Psoas muscle (tissue), 8 donors: ENCODE data around the gene AK2. TPM values are rescaled to one million over a fixed set of nuclear protein-coding genes. Genes with fewer than 3 reads are reported as not detected.

ENCODE experiments used
- ATAC-seq, 4 donors: fragments of 200-7000 bp; cut with Tn5 transposase; one replicate each; pipeline ENCODE4 v1.9.1; 2020; ENCODE audit warnings: moderate library complexity in 3 of 4, mild to moderate bottlenecking in 2 of 4
- DNase-seq, 2 donors: peaks; one replicate each; pipeline ENCODE4 v3.0.0-alpha.2; 2020
- H3K27ac ChIP-seq: fragments of 200-600 bp; one replicate; pipeline ENCODE4 v1.8.0; 2022
- H3K27me3 ChIP-seq, 3 donors: fragments of 200-600 bp in 1 of 3; one replicate each; pipeline versions ENCODE4 v1.6.1 to v1.8.0; 2013 to 2022; ENCODE audit warnings: low read length in 2 of 3, mild to moderate bottlenecking in 2 of 3, moderate library complexity in 1 of 3; ENCODE audit not compliant: insufficient read depth in 3 of 3
- H3K36me3 ChIP-seq, 2 donors: fragments of 200-600 bp in 1 of 2; one replicate each; pipeline versions ENCODE4 v1.6.1 to v1.8.0; 2013 to 2022; ENCODE audit warnings: low read depth in 1 of 2, mild to moderate bottlenecking in 1 of 2, moderate library complexity in 1 of 2; ENCODE audit not compliant: insufficient read depth in 1 of 2
- H3K4me1 ChIP-seq: fragments of 200-600 bp; one replicate; pipeline ENCODE4 v1.8.0; 2022
- H3K4me3 ChIP-seq: fragments of 200-600 bp; one replicate; pipeline ENCODE4 v1.8.0; 2022; ENCODE audit warnings: mild to moderate bottlenecking
- H3K9me3 ChIP-seq: fragments of 200-600 bp; one replicate; pipeline ENCODE4 v1.8.0; 2022
- WGBS, 3 donors: extraction: QIAGEN DNeasy Blood & Tissue Kit; methylation state at CpG; one replicate each; pipeline versions ENCODE4 v1.1.6 to v1.1.7; 2013; 5-methylcytosine and 5-hydroxymethylcytosine counted together
- intact Hi-C, 2 donors: fragments of 100-400 bp; cut with DNase I; formaldehyde crosslinking; loops; one replicate each; pipeline versions ENCODE4 v1.11.0 to v1.14.2; 2022
- polyA plus RNA-seq, 3 donors: library from polyadenylated mRNA; stranded (reverse); fragments of 200-250 nt; gene quantifications; one replicate each; pipeline ENCODE4 v1.2.3, GENCODE V29; 2013
- total RNA-seq, 4 donors: library from RNA; stranded (reverse); fragmentation: NEBNext Ultra II Directional in 2 of 4; extraction: Animal tissue kit (Norgen Biotek cat#: 25700) in 2 of 4; gene quantifications; one replicate each; pipeline versions ENCODE4 v1.2.1 to v1.2.4, GENCODE V29; 2021 to 2023
- TF ChIP-seq, protein P1 (sequence below): fragments of 200-600 bp; IDR thresholded peaks from one replicate; pipeline ENCODE4 v1.8.0; 2022; ENCODE audit warnings: antibody characterized with exemption
- donor health status: healthy with polysubstance abuse.
- donor health status: DM: no; HTN: no; CAD: no; lungs with moderate emphysema.
- donor health status: Bipolar disorder and iron deficiency.
- donor health status: healthy.
- donor health status: DM: yes; HTN: yes; CAD: no.
- donor health status: DM: no; HTN: no; CAD: no.
- donor health status: DM: no; HTN: no; CAD: no.
- donor health status: DM: yes; HTN: yes; CAD: no.

Gene AK2
- total and polyA plus RNA-seq, 7 donors, result 108 to 270 (median 152) TPM

- ATAC-seq (no peak), DNase-seq (no peak)
- Histone ChIP-seq H3K36me3 (no peaks in the 10 kb centered on the region), H3K9me3 (no peaks in the 10 kb centered on the region), H3K4me3 (no peak overlapping the region), H3K27me3 (peaks cover 0 to 25% (median 2%) of the 10 kb centered on the region in 3 donors), H3K4me1 (peaks cover 6% of the 10 kb centered on the region), H3K27ac (no peak overlapping the region)
- TF ChIP-seq, protein P1, sequence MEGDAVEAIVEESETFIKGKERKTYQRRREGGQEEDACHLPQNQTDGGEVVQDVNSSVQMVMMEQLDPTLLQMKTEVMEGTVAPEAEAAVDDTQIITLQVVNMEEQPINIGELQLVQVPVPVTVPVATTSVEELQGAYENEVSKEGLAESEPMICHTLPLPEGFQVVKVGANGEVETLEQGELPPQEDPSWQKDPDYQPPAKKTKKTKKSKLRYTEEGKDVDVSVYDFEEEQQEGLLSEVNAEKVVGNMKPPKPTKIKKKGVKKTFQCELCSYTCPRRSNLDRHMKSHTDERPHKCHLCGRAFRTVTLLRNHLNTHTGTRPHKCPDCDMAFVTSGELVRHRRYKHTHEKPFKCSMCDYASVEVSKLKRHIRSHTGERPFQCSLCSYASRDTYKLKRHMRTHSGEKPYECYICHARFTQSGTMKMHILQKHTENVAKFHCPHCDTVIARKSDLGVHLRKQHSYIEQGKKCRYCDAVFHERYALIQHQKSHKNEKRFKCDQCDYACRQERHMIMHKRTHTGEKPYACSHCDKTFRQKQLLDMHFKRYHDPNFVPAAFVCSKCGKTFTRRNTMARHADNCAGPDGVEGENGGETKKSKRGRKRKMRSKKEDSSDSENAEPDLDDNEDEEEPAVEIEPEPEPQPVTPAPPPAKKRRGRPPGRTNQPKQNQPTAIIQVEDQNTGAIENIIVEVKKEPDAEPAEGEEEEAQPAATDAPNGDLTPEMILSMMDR, result no peak
- 51 to 61% (median 52%) methylated on average over 4 of the region's 4 CpGs for WGBS, 3 donors
- intact Hi-C loops, result no loop called here
These were observed 68.7 kb downstream of the AK2 start for GRCh38 chr1:32967888-32968568.

GRCh38 chr1:32966900-32967299 lies 69.8 kb downstream of the AK2 start:
- no peak for ATAC-seq
- WGBS, 3 donors, result 83 to 91% (median 86%) methylated on average over 2 of the region's 2 CpGs
- Histone ChIP-seq H3K4me3 (no peak overlapping the region), H3K36me3 (no peaks in the 10 kb centered on the region), H3K9me3 (no peaks in the 10 kb centered on the region), H3K27ac (no peak overlapping the region), H3K4me1 (peaks cover 16% of the 10 kb centered on the region), H3K27me3 (peaks cover 0 to 23% (median 2%) of the 10 kb centered on the region in 3 donors)
- no peak for DNase-seq
- TF ChIP-seq, protein P1, result no peak
- intact Hi-C loops, result no loop called here

DNA sequence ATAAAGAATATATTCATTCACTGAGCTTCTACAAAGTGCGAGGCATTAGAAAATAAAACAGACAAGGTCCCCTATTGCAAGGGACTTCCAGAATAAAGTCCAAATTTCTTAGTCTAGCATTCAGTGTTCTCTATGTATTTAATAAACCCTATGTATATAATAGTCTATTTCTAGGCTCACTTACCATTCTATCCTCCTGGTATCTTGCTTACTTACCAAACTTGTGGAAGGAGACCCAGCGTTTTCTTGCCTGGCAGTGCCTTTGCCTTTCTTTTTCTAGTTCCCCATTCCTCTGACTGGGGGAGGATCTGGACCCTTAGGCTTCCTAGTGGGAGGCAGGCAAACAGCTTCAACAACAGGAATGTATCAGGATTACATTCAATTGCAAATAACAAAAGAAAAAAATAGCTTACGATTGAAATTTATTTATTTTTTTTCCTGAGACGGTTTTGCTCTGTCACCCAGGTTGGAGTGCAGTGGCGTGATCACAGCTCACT lies 71.4 kb downstream of the AK2 start:
- Histone ChIP-seq H3K4me1 (peaks cover 30% of the 10 kb centered on the region), H3K4me3 (peak overlapping the region; percentile 98), H3K9me3 (no peaks in the 10 kb centered on the region), H3K36me3 (no peaks in the 10 kb centered on the region), H3K27me3 (peaks cover 0 to 7% (median 0%) of the 10 kb centered on the region in 3 donors), H3K27ac (peak overlapping the region; percentile 93)
- ATAC-seq (no peak), DNase-seq (no peak)
- 72 to 78% (median 75%) methylated on average over 5 of the region's 5 CpGs for WGBS, 3 donors
- TF ChIP-seq, protein P1, result no peak
- intact Hi-C loops, result no loop called here

DNA sequence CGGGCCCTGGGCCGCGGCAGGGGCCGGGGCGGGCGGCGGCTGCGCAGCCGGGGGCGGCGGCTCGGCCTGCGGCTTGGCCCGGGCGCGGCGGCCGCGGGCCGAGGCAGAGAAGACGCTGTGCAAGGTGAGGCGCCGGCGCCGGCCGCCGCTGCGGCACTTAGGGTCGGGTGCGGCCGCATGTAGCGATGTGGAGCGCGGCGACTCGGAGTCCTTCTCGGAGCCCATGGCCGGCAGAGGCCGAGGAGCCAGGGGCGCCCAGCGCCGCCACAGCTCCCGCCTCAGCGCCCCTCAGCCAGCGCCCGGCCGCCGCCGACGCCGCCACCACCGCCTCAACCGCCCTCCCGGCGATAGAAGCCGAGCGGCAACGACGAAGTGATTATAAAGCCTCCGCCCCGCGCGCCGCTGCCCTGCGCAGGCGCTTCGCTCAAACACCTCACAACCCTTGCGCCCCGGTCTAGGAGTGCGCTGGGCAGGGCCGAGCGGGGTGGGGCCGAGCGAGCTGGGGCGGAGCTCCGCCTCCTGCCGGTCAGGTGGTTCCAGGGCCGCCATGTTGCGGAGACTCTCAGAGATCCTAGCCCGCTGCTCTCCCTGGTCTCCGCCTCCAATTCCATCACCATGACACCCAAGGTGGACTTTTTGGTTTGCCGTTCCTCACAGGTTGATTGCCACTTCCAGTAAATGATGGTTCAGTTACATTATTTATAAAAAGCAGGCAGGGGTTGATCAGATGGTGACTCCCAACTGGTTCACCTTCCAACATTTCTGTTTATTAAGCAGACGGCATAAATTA lies 72.0 kb downstream of the AK2 start, which contains the start of gene RNF19B:
RNF19B (minus strand) TSS at position 349 of the 790 bp plus-strand sequence; CDS start at position 225, 124 bp downstream.
- H3K36me3 ChIP-seq, result no peaks in the 10 kb centered on the region
- TF ChIP-seq, protein P1, result no peak
- intact Hi-C loops, result no loop called here

More for the DNA sequence above, 72.0 kb downstream of the AK2 start, which contains the start of gene RNF19B:
- ATAC-seq (peak; percentile 99), DNase-seq (peak; percentile 95 to 97)
- peaks cover 30% of the 10 kb centered on the region for H3K4me1 ChIP-seq
- no peaks in the 10 kb centered on the region for H3K9me3 ChIP-seq
- peaks cover 0 to 6% (median 0%) of the 10 kb centered on the region in 3 donors for H3K27me3 ChIP-seq
- WGBS, 3 donors, result 1% methylated on average over 53 to 81 of the region's 83 CpGs
- H3K4me3 ChIP-seq, result peak within 1 kb of the TSS; percentile 98
- H3K27ac ChIP-seq, result peak within 1 kb of the TSS; percentile 93
